ENCODE data around the gene NCKAP5.
A peak's percentile ranks its signal among the peaks of the same experiment; 100 is the strongest.

The NCKAP5 gene

GRCh38 chr2:133568172-133568571 lies at the start of gene NCKAP5:
NCKAP5 (minus strand) TSS chr2:133568463; CDS start chr2:133517526, 50,937 bp downstream.
- peak within 1 kb of the TSS; percentile 6 for H3K27ac ChIP-seq
- no peak for DNase-seq (ENCODE audit: low read depth, low spot score)

GRCh38 chr2:133609664-133610063 lies 41.4 kb upstream of the NCKAP5 start:
- no peak for DNase-seq (ENCODE audit: low read depth, low spot score)
- H3K27ac ChIP-seq = no peak overlapping the region

- no peak overlapping the region for H3K27ac ChIP-seq
Observed at GRCh38 chr2:133608291-133608690, 40.0 kb upstream of the NCKAP5 start.

GRCh38 chr2:133607679-133608078 lies 39.4 kb upstream of the NCKAP5 start:
- H3K27ac ChIP-seq = no peak overlapping the region
- peak; percentile 51 for DNase-seq (ENCODE audit: low read depth, low spot score)

More at GRCh38 chr2:133608291-133608690, 40.0 kb upstream of the NCKAP5 start:
- no peak for DNase-seq (ENCODE audit: low read depth, low spot score)

- no peak overlapping the region for H3K27ac ChIP-seq
Observed at GRCh38 chr2:133606616-133607015, 38.4 kb upstream of the NCKAP5 start.

GRCh38 chr2:133605766-133606137 lies 37.5 kb upstream of the NCKAP5 start:
- no peak overlapping the region for H3K27ac ChIP-seq
- DNase-seq (ENCODE audit: low read depth, low spot score) = no peak

More at GRCh38 chr2:133606616-133607015, 38.4 kb upstream of the NCKAP5 start:
- no peak for DNase-seq (ENCODE audit: low read depth, low spot score)

GRCh38 chr2:133605011-133605765 lies 36.9 kb upstream of the NCKAP5 start:
- no peak for DNase-seq (ENCODE audit: low read depth, low spot score)
- H3K27ac ChIP-seq = no peak overlapping the region

- no peak overlapping the region for H3K27ac ChIP-seq
- no peak for DNase-seq (ENCODE audit: low read depth, low spot score)
Observed at GRCh38 chr2:133603109-133603508, 34.8 kb upstream of the NCKAP5 start.

GRCh38 chr2:133602538-133602937 lies 34.3 kb upstream of the NCKAP5 start:
- H3K27ac ChIP-seq = no peak overlapping the region
- no peak for DNase-seq (ENCODE audit: low read depth, low spot score)

- H3K27ac ChIP-seq = no peak overlapping the region
- no peak for DNase-seq (ENCODE audit: low read depth, low spot score)
Observed at GRCh38 chr2:133600266-133600928, 32.1 kb upstream of the NCKAP5 start.

GRCh38 chr2:133599811-133600210 lies 31.5 kb upstream of the NCKAP5 start:
- no peak overlapping the region for H3K27ac ChIP-seq
- no peak for DNase-seq (ENCODE audit: low read depth, low spot score)

- DNase-seq (ENCODE audit: low read depth, low spot score) = no peak
- no peak overlapping the region for H3K27ac ChIP-seq
Observed at GRCh38 chr2:133599211-133599803, 31.0 kb upstream of the NCKAP5 start.

- no peak for DNase-seq (ENCODE audit: low read depth, low spot score)
- no peak overlapping the region for H3K27ac ChIP-seq
Observed at GRCh38 chr2:133598769-133599168, 30.5 kb upstream of the NCKAP5 start.

GRCh38 chr2:133596701-133597393 lies 28.6 kb upstream of the NCKAP5 start:
- H3K27ac ChIP-seq = no peak overlapping the region
- DNase-seq (ENCODE audit: low read depth, low spot score) = no peak

GRCh38 chr2:133591164-133591563 lies 22.9 kb upstream of the NCKAP5 start:
- no peak for DNase-seq (ENCODE audit: low read depth, low spot score)

GRCh38 chr2:133589456-133589855 lies 21.2 kb upstream of the NCKAP5 start:
- no peak overlapping the region for H3K27ac ChIP-seq
- DNase-seq (ENCODE audit: low read depth, low spot score) = no peak

More at GRCh38 chr2:133591164-133591563, 22.9 kb upstream of the NCKAP5 start:
- no peak overlapping the region for H3K27ac ChIP-seq

GRCh38 chr2:133588144-133588543 lies 19.9 kb upstream of the NCKAP5 start:
- no peak for DNase-seq (ENCODE audit: low read depth, low spot score)
- no peak overlapping the region for H3K27ac ChIP-seq

- DNase-seq (ENCODE audit: low read depth, low spot score) = peak; percentile 26
- peak overlapping the region; percentile 21 for H3K27ac ChIP-seq
Observed at GRCh38 chr2:133586978-133587377, 18.7 kb upstream of the NCKAP5 start.

GRCh38 chr2:133581010-133581760 lies 12.9 kb upstream of the NCKAP5 start:
- peak overlapping the region; percentile 25 for H3K27ac ChIP-seq
- no peak for DNase-seq (ENCODE audit: low read depth, low spot score)

- H3K27ac ChIP-seq = peak overlapping the region; percentile 60
- DNase-seq (ENCODE audit: low read depth, low spot score) = peak; percentile 81
Observed at GRCh38 chr2:133579274-133579673, 11.0 kb upstream of the NCKAP5 start.
